Prostate gland (tissue), 2 donors: ENCODE measurements around the gene UMODL1.

Experiments
- CTCF ChIP-seq, 4 experiments: fragments of 200-600 bp in 2 of 4; fragments of 450-650 bp in 2 of 4; sonication (generic) in 2 of 4; IDR thresholded peaks; 1 replicate in 3 of 4; 2 replicates in 1 of 4; pipeline ENCODE4 v1.5.1; 2016 to 2019; ENCODE audit warnings: antibody characterized with exemption in 4 of 4, mild to moderate bottlenecking in 2 of 4, moderate library complexity in 2 of 4
- POLR2A ChIP-seq: fragments of 450-650 bp; IDR thresholded peaks from one replicate; pipeline ENCODE4 v1.6.1; 2016; ENCODE audit warnings: antibody characterized with exemption, mild to moderate bottlenecking

DNA sequence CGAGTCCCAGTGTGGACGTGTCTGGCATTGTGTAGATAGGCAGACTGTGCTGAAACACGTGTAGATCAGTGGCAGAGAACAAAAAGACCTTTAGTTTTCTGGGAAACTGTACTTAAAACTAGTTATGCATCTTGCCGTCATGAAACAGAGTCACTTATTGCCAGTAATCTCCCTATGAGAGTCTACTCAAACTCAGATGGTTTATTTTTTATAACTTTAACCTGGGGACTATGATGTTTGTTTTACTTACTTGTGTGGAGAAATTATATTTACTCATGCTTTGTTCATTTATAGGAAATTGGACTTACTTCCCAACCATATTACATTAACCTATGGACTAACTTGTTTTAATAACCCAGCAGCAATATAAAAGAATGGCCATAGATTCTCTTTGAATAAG, 93.7 kb downstream of the UMODL1 start:
- no peak for TF ChIP-seq POLR2A
- no peak for TF ChIP-seq CTCF (IDR thresholded peaks at IDR 0.05)
